GM12801 (cell line): Measurements from ENCODE around the gene ANKRD2.

ENCODE experiments used
- CTCF ChIP-seq: IDR thresholded peaks from one replicate; pipeline ENCODE4 v1.5.1; 2011; ENCODE audit warnings: control low read depth; ENCODE audit not compliant: insufficient read length; ENCODE audit errors: extremely low read depth

The ANKRD2 gene

GRCh38 chr10:97607095-97607636 is 34.6 kb downstream of the ANKRD2 start:
- no peak for TF ChIP-seq CTCF

- TF ChIP-seq CTCF: no peak
Measured at GRCh38 chr10:97608991-97609561, 36.5 kb downstream of the ANKRD2 start.

GRCh38 chr10:97611473-97611872 is 38.9 kb downstream of the ANKRD2 start:
- TF ChIP-seq CTCF: no peak

GRCh38 chr10:97612386-97612785 is 39.8 kb downstream of the ANKRD2 start:
- no peak for TF ChIP-seq CTCF

DNA sequence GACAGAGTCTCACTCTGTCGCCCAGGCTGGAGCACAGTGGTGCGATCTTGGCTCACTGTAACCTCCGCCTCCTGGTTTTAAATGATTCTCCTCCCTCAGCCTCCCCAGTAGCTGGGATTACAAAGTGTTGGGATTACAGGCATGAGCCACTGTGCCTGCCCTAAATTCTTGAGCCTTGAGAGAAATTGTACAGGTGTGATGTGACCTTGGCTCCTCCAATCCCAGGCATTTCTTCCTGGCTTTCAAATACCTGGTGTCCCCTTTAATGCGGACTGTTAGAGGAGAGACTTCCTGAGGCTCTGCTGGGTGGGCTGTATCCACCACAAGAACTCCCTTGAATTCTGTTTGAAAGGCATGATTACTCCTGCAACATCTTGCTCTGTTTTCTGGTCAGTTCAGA is 45.7 kb downstream of the ANKRD2 start:
- TF ChIP-seq CTCF: no peak

DNA sequence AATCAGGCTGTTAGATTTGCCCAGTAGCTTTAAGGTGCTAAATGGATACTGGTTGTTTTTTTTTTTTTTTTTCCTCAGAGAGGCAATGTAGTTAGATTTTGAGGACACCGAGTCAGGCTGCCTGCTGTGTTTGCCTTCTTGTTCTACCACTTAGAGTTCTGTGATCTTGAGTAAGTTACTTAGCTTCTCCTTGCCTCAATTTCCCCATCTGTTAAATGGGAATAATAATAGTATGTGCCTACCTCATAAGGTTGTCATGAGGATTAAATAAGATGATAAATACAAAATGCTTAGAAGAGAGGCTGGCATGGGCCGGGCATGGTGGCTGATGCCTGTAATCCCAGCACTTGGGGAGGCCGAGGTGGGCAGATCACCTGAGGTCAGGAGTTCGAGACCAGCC is 46.2 kb downstream of the ANKRD2 start:
- no peak for TF ChIP-seq CTCF

- no peak for TF ChIP-seq CTCF
Measured at GRCh38 chr10:97623277-97623676, 50.7 kb downstream of the ANKRD2 start.
